Measurements from ENCODE around the gene TMOD3.
"Not testable (repeated sequence)": the region's sequence is repeated elsewhere in the genome, so short reads cannot be mapped to it uniquely, and the experiment has no call there.

TMOD3 gene

GRCh38 chr15:51829376-51830275 lies at the start of gene TMOD3:
Gene TMOD3, plus strand, starts transcription at chr15:51829653. Its CDS starts 33,232 bp downstream, at chr15:51862885.
- TF ChIP-seq CTCF (IDR thresholded peaks at IDR 0.05) (no peak), ZFX (IDR thresholded peaks at IDR 0.05; ENCODE audit: borderline replicate concordance) (no peak)
- peak within 1 kb of the TSS; percentile 76 for H3K27ac ChIP-seq

GRCh38 chr15:51780636-51781035 lies 48.8 kb upstream of the TMOD3 start:
- no peak for TF ChIP-seq CTCF (IDR thresholded peaks at IDR 0.05)
- no peak for TF ChIP-seq ZFX (IDR thresholded peaks at IDR 0.05; ENCODE audit: borderline replicate concordance)
- no peak overlapping the region for H3K27ac ChIP-seq

- no peak for TF ChIP-seq CTCF (IDR thresholded peaks at IDR 0.05)
- no peak for TF ChIP-seq ZFX (IDR thresholded peaks at IDR 0.05; ENCODE audit: borderline replicate concordance)
- H3K27ac ChIP-seq, result no peak overlapping the region
These were observed 47.9 kb upstream of the TMOD3 start for GRCh38 chr15:51781506-51781905.

GRCh38 chr15:51782357-51782896 lies 47.0 kb upstream of the TMOD3 start:
- no peak for TF ChIP-seq ZFX (IDR thresholded peaks at IDR 0.05; ENCODE audit: borderline replicate concordance)
- TF ChIP-seq CTCF (IDR thresholded peaks at IDR 0.05), result peak; percentile 17; the same call in 1 of the 2 replicates
- H3K27ac ChIP-seq, result no peak overlapping the region

- H3K27ac ChIP-seq, result no peak overlapping the region
- TF ChIP-seq ZFX (IDR thresholded peaks at IDR 0.05; ENCODE audit: borderline replicate concordance) (no peak), CTCF (IDR thresholded peaks at IDR 0.05) (no peak)
These were observed 45.5 kb upstream of the TMOD3 start for GRCh38 chr15:51783967-51784366.

- not testable (repeated sequence) for H3K27ac ChIP-seq
These were observed 42.3 kb upstream of the TMOD3 start for GRCh38 chr15:51787130-51787529.

- H3K27ac ChIP-seq, result not testable (repeated sequence)
These were observed 37.0 kb upstream of the TMOD3 start for GRCh38 chr15:51792474-51792873.

GRCh38 chr15:51793521-51794305 lies 35.7 kb upstream of the TMOD3 start:
- no peak overlapping the region for H3K27ac ChIP-seq
- no peak for TF ChIP-seq ZFX (IDR thresholded peaks at IDR 0.05; ENCODE audit: borderline replicate concordance)
- TF ChIP-seq CTCF (IDR thresholded peaks at IDR 0.05), result no peak
